GM12878 (cell line): ENCODE data around the gene CCL3. TPM values are rescaled to one million over a fixed set of nuclear protein-coding genes. Genes with fewer than 3 reads are reported as not detected.
A peak's percentile ranks its signal among the peaks of the same experiment; 100 is the strongest.

Source experiments
- ATAC-seq: fragments of 200-7000 bp; cut with Tn5 transposase; 3 replicates; pipeline ENCODE4 v1.9.1; 2020; ENCODE audit warnings: mild to moderate bottlenecking, moderate library complexity
- BruUV-seq: library from RNA; stranded (reverse); fragments of 400-500 nt; replicated peaks from 2 replicates; lab custom pipeline; 2021; lab: Mats Ljungman, UMichigan
- CTCF ChIA-PET: fragments of 300-600 bp; sonication (Branson Sonifier 250); formaldehyde crosslinking; extraction: SDS; loops from one replicate; lab custom pipeline; 2021; ENCODE audit warnings: inconsistent platforms; lab: Yijun Ruan, JAX
- POLR2A ChIA-PET: fragments of 350-600 bp; formaldehyde crosslinking; extraction: SDS; loops from one replicate; lab custom pipeline; 2021; ENCODE audit warnings: inconsistent platforms; lab: Charles Lee
- RAD21 ChIA-PET: fragments of 300-600 bp; sonication (Branson Sonifier 250); formaldehyde crosslinking; loops from one replicate; lab custom pipeline; 2023; ENCODE audit warnings: antibody characterized with exemption; ENCODE audit not compliant: unreplicated experiment; lab: Charles Lee
- SMC1A ChIA-PET: fragments of 300-600 bp; sonication (Branson Sonifier 250); formaldehyde crosslinking; loops from one replicate; lab custom pipeline; 2023; ENCODE audit not compliant: unreplicated experiment, uncharacterized antibody; lab: Charles Lee
- DNase-seq: peaks from one replicate; pipeline ENCODE4 v3.0.0-alpha.2; 2011; ENCODE audit warnings: low read depth, low spot score
- FAIRE-seq: peaks from 3 replicates; lab custom pipeline; 2011; peaks lifted over from hg19 to GRCh38; lab: Jason Lieb, UNC
- H2AFZ ChIP-seq: 2 replicates; pipeline ENCODE4 v1.6.0; 2011; ENCODE audit warnings: low read depth, low read length, control low read depth; ENCODE audit not compliant: control insufficient read depth
- H3K27ac ChIP-seq: 2 replicates; pipeline ENCODE4 v1.5.1; 2011; ENCODE audit warnings: control low read depth; ENCODE audit not compliant: control insufficient read depth, insufficient read depth
- H3K27me3 ChIP-seq, 2 experiments: replicated peaks in 1 of 2; 2 replicates each; pipeline versions ENCODE4 v1.6.0 to v1.6.1; 2011; ENCODE audit warnings: low read length in 1 of 2; ENCODE audit not compliant: control insufficient read depth in 2 of 2, insufficient read depth in 2 of 2
- H3K36me3 ChIP-seq, 2 experiments: 2 replicates each; pipeline ENCODE4 v1.5.1; 2011; ENCODE audit warnings: low read length in 1 of 2; ENCODE audit not compliant: control insufficient read depth in 2 of 2, insufficient read depth in 2 of 2
- H3K4me1 ChIP-seq: 2 replicates; pipeline ENCODE4 v1.6.1; 2011; ENCODE audit warnings: mild to moderate bottlenecking, low read length, moderate library complexity, mixed read lengths; ENCODE audit not compliant: control insufficient read depth, insufficient read depth
- H3K4me2 ChIP-seq: 2 replicates; pipeline ENCODE4 v1.6.0; 2011; ENCODE audit warnings: control low read depth; ENCODE audit not compliant: control insufficient read depth, insufficient read depth
- H3K4me3 ChIP-seq: fragments of 200-600 bp; sonication (generic); 2 replicates; pipeline ENCODE4 v1.5.1; 2016
- H3K79me2 ChIP-seq: 2 replicates; pipeline ENCODE4 v1.6.0; 2011; ENCODE audit warnings: low read length; ENCODE audit not compliant: control insufficient read depth, insufficient read depth
- H3K9ac ChIP-seq: 2 replicates; pipeline ENCODE4 v1.8.0; 2011; ENCODE audit warnings: low read length, control low read depth, mixed read lengths; ENCODE audit not compliant: control insufficient read depth, insufficient read depth
- H3K9me3 ChIP-seq: replicated peaks from 3 replicates; pipeline ENCODE4 v1.5.1; 2011; ENCODE audit warnings: mild to moderate bottlenecking, low read length; ENCODE audit not compliant: control insufficient read depth, insufficient read depth
- H4K20me1 ChIP-seq: 2 replicates; pipeline ENCODE4 v1.6.0; 2011; ENCODE audit not compliant: control insufficient read depth, insufficient read depth
- BACH1 ChIP-seq: fragments of 450-650 bp; IDR thresholded peaks from 2 replicates; pipeline ENCODE4 v1.6.1; 2017; ENCODE audit warnings: mild to moderate bottlenecking, borderline replicate concordance
- EED ChIP-seq: sonication (generic); IDR thresholded peaks from 2 replicates; pipeline ENCODE4 v1.6.1; 2016; ENCODE audit warnings: antibody characterized with exemption, low read depth
- WGBS: methylation state at CpG from one replicate; pipeline ENCODE4 v1.1.6; 2016; ENCODE audit warnings: low lambda C conversion rate; ENCODE audit not compliant: insufficient replicate concordance, insufficient coverage; ENCODE audit errors: missing lambda C conversion rate; 5-methylcytosine and 5-hydroxymethylcytosine counted together
- in situ Hi-C: fragments of 300-500 bp; cut with MboI; formaldehyde crosslinking; loops from 9 replicates; pipeline ENCODE4 v1.14.3; 2018; ENCODE audit warnings: mixed read lengths
- intact Hi-C: fragments of 100-400 bp; cut with micrococcal nuclease; formaldehyde crosslinking; loops from one replicate; pipeline ENCODE4 v1.14.2; 2022; ENCODE audit not compliant: unreplicated experiment
- polyA plus RNA-seq, 11 experiments: library from polyadenylated mRNA; depleted of rRNA in 4 of 11; unstranded in 6 of 11; stranded (reverse) in 5 of 11; fragments of >200 nt; fragmentation: Nextera tagmentation in 4 of 11; fragmentation: Illumina TruSeq in 1 of 11; extraction: Ambion mirVana in 4 of 11; extraction: Trizol in 1 of 11; gene quantifications; 1 replicate in 1 of 11; 2 replicates in 10 of 11; pipeline versions ENCODE4 v1.2.1 to v1.2.3, GENCODE V29; 2011 to 2016; ENCODE audit warnings: inconsistent platforms in 2 of 11, missing spikeins in 2 of 11, low read depth in 1 of 11
- total RNA-seq, 4 experiments: library from RNA; depleted of rRNA in 3 of 4; stranded (reverse); fragments of >200 nt in 3 of 4; fragmentation: Illumina TruSeq in 1 of 4; extraction: Trizol in 1 of 4; gene quantifications; 2 replicates each; pipeline versions ENCODE4 v1.2.1 to v1.2.3, GENCODE V29; 2013 to 2021
- TF ChIP-seq, protein P1 (sequence below): fragments of 450-650 bp; IDR thresholded peaks from 2 replicates; pipeline ENCODE4 v1.6.1; 2016; ENCODE audit warnings: mild to moderate bottlenecking, moderate library complexity, borderline replicate concordance
- TF ChIP-seq, protein P2 (sequence below): fragments of 450-650 bp; IDR thresholded peaks from 2 replicates; pipeline ENCODE4 v1.6.1; 2017; ENCODE audit warnings: mild to moderate bottlenecking, moderate library complexity
- TF ChIP-seq, protein P3 (sequence below): fragments of 450-650 bp; IDR thresholded peaks from 2 replicates; pipeline ENCODE4 v1.6.1; 2017; ENCODE audit warnings: mild to moderate bottlenecking, moderate library complexity

CCL3 gene
- total and polyA plus RNA-seq, 10 of the 15 experiments (the other 5 are each of a cell fraction or from before 2014, with no cell fraction given), result 96.5 to 1,488 (median 199) TPM

- H4K20me1 ChIP-seq, result no peaks in the 10 kb centered on the region
- intact Hi-C loops, result no loop called here
- no peaks in the 10 kb centered on the region for H3K79me2 ChIP-seq
- BruUV-seq, result no TSS peak
- DNase-seq, result no peak
- H3K36me3 ChIP-seq, result no peaks in the 10 kb centered on the region
- no peak overlapping the region for H3K9ac ChIP-seq
- POLR2A ChIA-PET, result no interaction called here
- H3K27ac ChIP-seq, result no peak overlapping the region
- CTCF ChIA-PET, result interaction anchor here (0.8 to 2.3 kb wide), 3 partner anchors 61 to 97 kb away, joined by 3 to 8 read pairs (median 4); no protein-coding TSS in a partner anchor
- WGBS, result 8% methylated on average over 6 of the region's 6 CpGs
- no peak overlapping the region for H3K4me2 ChIP-seq
- SMC1A ChIA-PET, result interaction anchor here (15.0 to 15.8 kb wide), 2 partner anchors 82 to 91 kb away, joined by 206 to 341 read pairs; partner anchors contain the start of gene CCL16
- no peak overlapping the region for H2AFZ ChIP-seq
- in situ Hi-C loops, result no loop called here
- no peak for FAIRE-seq
- RAD21 ChIA-PET, result interaction anchor here (0.6 to 1.4 kb wide), 3 partner anchors 24 to 90 kb away, joined by 3 to 7 read pairs (median 3); partner anchors contain the start of gene CCL16
- peak; percentile 59 for ATAC-seq
- 0 out of 4 replicates have a peak, but pooled peaks cover 0 to 2% of the 10 kb centered on the region in 2 experiments for H3K27me3 ChIP-seq
- H3K4me3 ChIP-seq, result no peak overlapping the region
- no peaks in the 10 kb centered on the region for H3K4me1 ChIP-seq
- H3K9me3 ChIP-seq, result no peaks in the 10 kb centered on the region; the same call in 2 of the 3 replicates
- TF ChIP-seq, protein P1, sequence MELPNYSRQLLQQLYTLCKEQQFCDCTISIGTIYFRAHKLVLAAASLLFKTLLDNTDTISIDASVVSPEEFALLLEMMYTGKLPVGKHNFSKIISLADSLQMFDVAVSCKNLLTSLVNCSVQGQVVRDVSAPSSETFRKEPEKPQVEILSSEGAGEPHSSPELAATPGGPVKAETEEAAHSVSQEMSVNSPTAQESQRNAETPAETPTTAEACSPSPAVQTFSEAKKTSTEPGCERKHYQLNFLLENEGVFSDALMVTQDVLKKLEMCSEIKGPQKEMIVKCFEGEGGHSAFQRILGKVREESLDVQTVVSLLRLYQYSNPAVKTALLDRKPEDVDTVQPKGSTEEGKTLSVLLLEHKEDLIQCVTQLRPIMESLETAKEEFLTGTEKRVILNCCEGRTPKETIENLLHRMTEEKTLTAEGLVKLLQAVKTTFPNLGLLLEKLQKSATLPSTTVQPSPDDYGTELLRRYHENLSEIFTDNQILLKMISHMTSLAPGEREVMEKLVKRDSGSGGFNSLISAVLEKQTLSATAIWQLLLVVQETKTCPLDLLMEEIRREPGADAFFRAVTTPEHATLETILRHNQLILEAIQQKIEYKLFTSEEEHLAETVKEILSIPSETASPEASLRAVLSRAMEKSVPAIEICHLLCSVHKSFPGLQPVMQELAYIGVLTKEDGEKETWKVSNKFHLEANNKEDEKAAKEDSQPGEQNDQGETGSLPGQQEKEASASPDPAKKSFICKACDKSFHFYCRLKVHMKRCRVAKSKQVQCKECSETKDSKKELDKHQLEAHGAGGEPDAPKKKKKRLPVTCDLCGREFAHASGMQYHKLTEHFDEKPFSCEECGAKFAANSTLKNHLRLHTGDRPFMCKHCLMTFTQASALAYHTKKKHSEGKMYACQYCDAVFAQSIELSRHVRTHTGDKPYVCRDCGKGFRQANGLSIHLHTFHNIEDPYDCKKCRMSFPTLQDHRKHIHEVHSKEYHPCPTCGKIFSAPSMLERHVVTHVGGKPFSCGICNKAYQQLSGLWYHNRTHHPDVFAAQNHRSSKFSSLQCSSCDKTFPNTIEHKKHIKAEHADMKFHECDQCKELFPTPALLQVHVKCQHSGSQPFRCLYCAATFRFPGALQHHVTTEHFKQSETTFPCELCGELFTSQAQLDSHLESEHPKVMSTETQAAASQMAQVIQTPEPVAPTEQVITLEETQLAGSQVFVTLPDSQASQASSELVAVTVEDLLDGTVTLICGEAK, result no peak
- no peak for TF ChIP-seq EED
- TF ChIP-seq, protein P2, sequence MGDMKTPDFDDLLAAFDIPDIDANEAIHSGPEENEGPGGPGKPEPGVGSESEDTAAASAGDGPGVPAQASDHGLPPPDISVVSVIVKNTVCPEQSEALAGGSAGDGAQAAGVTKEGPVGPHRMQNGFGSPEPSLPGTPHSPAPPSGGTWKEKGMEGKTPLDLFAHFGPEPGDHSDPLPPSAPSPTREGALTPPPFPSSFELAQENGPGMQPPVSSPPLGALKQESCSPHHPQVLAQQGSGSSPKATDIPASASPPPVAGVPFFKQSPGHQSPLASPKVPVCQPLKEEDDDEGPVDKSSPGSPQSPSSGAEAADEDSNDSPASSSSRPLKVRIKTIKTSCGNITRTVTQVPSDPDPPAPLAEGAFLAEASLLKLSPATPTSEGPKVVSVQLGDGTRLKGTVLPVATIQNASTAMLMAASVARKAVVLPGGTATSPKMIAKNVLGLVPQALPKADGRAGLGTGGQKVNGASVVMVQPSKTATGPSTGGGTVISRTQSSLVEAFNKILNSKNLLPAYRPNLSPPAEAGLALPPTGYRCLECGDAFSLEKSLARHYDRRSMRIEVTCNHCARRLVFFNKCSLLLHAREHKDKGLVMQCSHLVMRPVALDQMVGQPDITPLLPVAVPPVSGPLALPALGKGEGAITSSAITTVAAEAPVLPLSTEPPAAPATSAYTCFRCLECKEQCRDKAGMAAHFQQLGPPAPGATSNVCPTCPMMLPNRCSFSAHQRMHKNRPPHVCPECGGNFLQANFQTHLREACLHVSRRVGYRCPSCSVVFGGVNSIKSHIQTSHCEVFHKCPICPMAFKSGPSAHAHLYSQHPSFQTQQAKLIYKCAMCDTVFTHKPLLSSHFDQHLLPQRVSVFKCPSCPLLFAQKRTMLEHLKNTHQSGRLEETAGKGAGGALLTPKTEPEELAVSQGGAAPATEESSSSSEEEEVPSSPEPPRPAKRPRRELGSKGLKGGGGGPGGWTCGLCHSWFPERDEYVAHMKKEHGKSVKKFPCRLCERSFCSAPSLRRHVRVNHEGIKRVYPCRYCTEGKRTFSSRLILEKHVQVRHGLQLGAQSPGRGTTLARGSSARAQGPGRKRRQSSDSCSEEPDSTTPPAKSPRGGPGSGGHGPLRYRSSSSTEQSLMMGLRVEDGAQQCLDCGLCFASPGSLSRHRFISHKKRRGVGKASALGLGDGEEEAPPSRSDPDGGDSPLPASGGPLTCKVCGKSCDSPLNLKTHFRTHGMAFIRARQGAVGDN, result no peak
- TF ChIP-seq BACH1, result no peak
- TF ChIP-seq, protein P3, sequence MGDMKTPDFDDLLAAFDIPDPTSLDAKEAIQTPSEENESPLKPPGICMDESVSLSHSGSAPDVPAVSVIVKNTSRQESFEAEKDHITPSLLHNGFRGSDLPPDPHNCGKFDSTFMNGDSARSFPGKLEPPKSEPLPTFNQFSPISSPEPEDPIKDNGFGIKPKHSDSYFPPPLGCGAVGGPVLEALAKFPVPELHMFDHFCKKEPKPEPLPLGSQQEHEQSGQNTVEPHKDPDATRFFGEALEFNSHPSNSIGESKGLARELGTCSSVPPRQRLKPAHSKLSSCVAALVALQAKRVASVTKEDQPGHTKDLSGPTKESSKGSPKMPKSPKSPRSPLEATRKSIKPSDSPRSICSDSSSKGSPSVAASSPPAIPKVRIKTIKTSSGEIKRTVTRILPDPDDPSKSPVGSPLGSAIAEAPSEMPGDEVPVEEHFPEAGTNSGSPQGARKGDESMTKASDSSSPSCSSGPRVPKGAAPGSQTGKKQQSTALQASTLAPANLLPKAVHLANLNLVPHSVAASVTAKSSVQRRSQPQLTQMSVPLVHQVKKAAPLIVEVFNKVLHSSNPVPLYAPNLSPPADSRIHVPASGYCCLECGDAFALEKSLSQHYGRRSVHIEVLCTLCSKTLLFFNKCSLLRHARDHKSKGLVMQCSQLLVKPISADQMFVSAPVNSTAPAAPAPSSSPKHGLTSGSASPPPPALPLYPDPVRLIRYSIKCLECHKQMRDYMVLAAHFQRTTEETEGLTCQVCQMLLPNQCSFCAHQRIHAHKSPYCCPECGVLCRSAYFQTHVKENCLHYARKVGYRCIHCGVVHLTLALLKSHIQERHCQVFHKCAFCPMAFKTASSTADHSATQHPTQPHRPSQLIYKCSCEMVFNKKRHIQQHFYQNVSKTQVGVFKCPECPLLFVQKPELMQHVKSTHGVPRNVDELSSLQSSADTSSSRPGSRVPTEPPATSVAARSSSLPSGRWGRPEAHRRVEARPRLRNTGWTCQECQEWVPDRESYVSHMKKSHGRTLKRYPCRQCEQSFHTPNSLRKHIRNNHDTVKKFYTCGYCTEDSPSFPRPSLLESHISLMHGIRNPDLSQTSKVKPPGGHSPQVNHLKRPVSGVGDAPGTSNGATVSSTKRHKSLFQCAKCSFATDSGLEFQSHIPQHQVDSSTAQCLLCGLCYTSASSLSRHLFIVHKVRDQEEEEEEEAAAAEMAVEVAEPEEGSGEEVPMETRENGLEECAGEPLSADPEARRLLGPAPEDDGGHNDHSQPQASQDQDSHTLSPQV, result no peak
Observed at GRCh38 chr17:36066365-36066985, 23.5 kb downstream of the CCL3 start.
